GM10248 (cell line): Measurements from ENCODE around the gene TSPAN10.

Experiments used
- CTCF ChIA-PET: fragments of 300-600 bp; sonication (Branson Sonifier 250); formaldehyde crosslinking; extraction: SDS; loops from one replicate; lab custom pipeline; 2021; ENCODE audit warnings: antibody characterized with exemption; lab: Yijun Ruan, JAX
- POLR2A ChIA-PET: fragments of 350-650 bp; sonication (Branson Sonifier 250); formaldehyde crosslinking; extraction: SDS; loops from one replicate; lab custom pipeline; 2020; ENCODE audit warnings: antibody characterized with exemption; lab: Yijun Ruan, JAX
- DNase-seq: peaks from one replicate; pipeline ENCODE4 v3.0.0; 2012; ENCODE audit errors: extremely low spot score
- TF ChIP-seq, protein P1 (sequence below): IDR thresholded peaks from 2 replicates; pipeline ENCODE4 v1.5.1; 2012; ENCODE audit warnings: mild to moderate bottlenecking, low read depth; ENCODE audit errors: extremely low read depth, missing control alignments, control extremely low read depth

Gene TSPAN10

DNA sequence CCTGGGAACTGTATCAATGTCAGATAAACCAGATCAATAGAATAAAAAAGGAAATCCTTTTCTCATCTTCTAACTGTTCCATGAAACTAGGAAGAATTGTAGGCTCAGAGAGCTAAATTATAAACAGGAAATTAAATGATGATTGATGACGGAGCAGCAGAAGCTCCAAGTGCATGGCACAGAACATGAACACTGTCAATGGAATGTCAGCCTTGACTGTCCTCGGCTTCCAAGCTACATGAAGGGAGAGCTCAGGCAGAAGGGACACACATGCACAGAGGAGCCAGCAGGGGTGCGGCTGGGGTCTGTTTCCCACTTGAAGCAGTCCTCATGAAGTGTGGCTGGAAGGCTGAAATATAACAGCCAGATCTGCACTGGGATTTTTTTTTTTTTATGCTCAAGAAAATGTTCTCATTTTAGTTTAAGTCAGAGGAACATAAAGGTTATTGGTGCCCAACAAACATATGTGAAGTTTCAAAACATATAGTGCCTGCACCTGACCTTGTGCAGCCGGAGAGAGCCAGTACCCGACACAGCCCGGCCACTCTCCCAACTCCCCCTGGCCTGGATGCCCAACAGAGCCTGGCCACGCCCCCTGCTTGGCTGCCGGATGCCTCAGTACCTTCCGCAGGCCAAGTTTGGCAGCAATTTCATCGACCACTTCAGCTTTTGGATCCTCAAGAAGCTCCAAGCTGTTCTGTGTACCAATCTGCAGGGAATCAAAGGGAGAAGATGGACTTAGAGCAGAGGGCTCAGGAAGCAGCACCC, 37.1 kb upstream of the TSPAN10 start:
- DNase-seq, result no peak
- CTCF ChIA-PET, result interaction anchor here (0.8 to 3.4 kb wide), 20 partner anchors 8 to 347 kb away, joined by 3 to 27 read pairs (median 6); no protein-coding TSS in a partner anchor
- POLR2A ChIA-PET, result no interaction called here
- TF ChIP-seq, protein P1, sequence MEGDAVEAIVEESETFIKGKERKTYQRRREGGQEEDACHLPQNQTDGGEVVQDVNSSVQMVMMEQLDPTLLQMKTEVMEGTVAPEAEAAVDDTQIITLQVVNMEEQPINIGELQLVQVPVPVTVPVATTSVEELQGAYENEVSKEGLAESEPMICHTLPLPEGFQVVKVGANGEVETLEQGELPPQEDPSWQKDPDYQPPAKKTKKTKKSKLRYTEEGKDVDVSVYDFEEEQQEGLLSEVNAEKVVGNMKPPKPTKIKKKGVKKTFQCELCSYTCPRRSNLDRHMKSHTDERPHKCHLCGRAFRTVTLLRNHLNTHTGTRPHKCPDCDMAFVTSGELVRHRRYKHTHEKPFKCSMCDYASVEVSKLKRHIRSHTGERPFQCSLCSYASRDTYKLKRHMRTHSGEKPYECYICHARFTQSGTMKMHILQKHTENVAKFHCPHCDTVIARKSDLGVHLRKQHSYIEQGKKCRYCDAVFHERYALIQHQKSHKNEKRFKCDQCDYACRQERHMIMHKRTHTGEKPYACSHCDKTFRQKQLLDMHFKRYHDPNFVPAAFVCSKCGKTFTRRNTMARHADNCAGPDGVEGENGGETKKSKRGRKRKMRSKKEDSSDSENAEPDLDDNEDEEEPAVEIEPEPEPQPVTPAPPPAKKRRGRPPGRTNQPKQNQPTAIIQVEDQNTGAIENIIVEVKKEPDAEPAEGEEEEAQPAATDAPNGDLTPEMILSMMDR, result no peak

DNA sequence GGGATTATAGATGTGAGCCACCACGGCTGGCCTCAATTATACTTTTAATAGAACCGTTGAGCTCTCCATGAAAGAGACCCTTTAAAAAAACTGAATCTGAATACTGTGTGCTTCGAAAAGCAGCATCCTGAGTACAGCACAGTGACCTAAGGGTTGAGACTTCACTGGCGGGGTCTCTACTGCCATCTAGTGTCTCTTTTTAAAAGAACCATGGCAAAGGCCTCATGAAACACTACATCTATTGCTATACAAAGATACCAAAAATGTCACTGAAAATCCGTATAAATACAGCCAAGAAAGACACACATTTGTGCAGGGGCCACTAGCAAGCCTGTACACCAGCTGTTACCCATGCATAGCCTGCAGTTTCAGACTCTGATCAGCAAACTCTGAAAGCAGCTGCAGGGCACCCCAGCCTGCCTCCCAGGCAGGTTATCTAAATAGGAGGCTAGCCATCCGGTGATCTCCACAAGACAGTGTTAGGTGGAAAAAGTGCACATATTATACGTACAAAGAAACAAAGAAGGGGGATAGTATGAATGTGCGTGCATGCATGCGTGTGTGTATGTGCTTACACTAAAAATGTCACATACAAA, 35.4 kb upstream of the TSPAN10 start:
- TF ChIP-seq, protein P1, result peak; percentile 64
- peak; percentile 77 for DNase-seq
- CTCF ChIA-PET, result interaction anchor here (0.6 to 3.4 kb wide), 36 partner anchors 8 to 349 kb away, joined by 3 to 27 read pairs (median 6); partner anchors contain the start of genes FAAP100 and NPLOC4
- POLR2A ChIA-PET, result no interaction called here

DNA sequence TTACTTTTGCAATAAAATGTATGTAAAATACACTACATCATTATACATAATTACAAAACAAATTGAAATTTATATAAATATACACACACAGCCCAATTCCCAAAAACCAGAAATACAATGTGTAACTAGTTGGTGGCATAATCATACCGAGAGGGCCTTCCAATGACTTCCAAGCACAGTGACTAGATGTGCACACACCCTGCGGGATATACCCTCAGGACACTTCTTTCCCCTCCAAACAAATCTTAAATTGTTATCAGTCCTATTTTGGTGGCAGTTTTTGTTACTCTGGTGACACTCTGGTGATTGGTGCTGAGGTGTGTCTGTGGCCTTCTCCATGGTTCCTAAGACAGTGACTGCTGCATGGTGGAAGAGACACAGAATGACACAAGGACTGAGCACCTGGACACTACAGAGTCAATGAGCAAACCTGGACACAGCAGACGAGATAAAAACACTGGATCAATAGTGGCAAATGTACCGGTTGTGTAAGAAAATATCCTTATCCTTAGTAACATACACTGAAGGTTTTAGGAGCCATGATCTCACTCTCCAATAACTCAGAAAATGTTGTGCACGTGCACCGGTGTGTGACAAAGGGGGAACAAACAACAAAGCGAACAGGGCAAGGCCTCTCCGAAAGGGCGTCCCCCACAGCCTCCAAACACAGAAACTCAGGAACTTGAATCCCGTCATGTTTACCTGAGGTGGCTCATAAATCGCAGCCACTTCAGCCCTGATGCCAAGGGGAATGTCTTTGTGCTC, 33.0 kb upstream of the TSPAN10 start:
- CTCF ChIA-PET, result interaction anchor here (0.8 kb wide), 1 partner anchor 53 kb away, joined by 3 read pairs; no protein-coding TSS in a partner anchor
- TF ChIP-seq, protein P1, result no peak
- DNase-seq, result no peak
- POLR2A ChIA-PET, result no interaction called here

DNA sequence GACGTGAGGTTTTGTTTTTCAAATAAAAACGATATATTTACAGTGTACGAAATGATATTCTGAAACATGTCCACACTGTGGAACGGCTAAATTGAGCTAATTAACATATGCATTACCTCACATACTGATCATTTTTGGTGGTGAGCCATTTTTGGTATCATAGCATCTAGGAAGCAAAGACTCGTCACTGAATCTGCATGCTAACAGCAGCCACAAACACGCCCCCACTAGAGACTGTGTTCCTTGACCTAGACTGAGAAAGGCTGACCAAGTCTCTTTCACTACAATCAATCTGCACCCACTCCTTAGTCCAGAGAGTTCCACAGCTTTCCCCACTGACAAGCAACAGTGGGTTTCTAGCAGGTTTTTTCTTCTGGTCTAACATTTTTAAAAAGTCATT, 29.6 kb upstream of the TSPAN10 start:
- TF ChIP-seq, protein P1, result no peak
- POLR2A ChIA-PET, result no interaction called here
- no peak for DNase-seq
- CTCF ChIA-PET, result interaction anchor here (1.1 kb wide), 1 partner anchor 9 kb away, joined by 4 read pairs; no protein-coding TSS in a partner anchor

DNA sequence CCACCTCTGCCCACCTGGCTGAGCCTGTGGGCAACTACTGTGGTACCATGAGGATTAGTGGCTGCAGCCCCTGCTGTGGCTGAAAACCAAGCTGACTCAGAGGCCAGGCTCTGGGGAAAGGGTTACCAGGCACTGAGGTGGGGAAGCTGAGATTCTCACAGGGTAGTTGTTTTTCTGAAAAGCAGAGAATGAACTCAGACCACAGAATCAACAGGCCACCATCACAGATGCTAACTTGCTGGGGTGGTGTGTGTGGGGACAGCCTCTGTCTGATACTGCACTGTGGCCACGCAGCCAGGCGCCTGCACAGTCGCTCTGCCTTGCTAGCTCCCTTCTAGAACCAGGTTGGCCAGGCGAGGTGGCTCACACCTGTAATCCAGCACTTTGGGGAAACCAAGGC, 28.9 kb upstream of the TSPAN10 start:
- ChIA-PET CTCF (interaction anchor here (1.1 kb wide), 1 partner anchor 10 kb away, joined by 4 read pairs; no protein-coding TSS in a partner anchor), POLR2A (no interaction called here)
- TF ChIP-seq, protein P1, result no peak
- DNase-seq, result no peak

DNA sequence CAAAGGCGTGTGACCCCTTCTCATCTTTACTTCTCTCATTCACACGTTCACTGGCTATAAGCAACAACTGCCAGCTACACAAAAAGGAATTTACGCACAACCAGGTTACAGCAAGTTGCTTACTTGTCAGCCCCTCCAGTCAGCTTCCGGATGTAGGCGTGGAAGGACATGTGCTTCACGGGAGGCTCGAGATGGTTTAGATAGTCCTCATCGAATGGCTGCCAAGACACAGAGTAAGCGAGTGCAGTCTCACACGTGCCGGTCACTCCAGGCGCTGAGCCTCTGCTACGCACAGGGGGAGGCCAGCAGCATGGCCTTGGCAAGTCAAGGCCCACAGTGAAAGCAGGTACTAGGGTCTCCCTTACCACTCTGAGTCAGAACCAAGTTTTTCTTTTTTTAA, 28.4 kb upstream of the TSPAN10 start:
- POLR2A ChIA-PET, result no interaction called here
- TF ChIP-seq, protein P1, result no peak
- CTCF ChIA-PET, result interaction anchor here (1.7 kb wide), 1 partner anchor 8 kb away, joined by 6 read pairs; no protein-coding TSS in a partner anchor
- no peak for DNase-seq
